ENCODE data around the gene EIF3L. TPM values are rescaled to one million over a fixed set of nuclear protein-coding genes. Genes with fewer than 3 reads are reported as not detected.
A peak's percentile ranks its signal among the peaks of the same experiment; 100 is the strongest.

Gene EIF3L
- total and polyA plus RNA-seq, 9 of the 15 experiments (the other 6 are each of a cell fraction or from before 2014, with no cell fraction given), result 257 to 699 (median 368) TPM

GRCh38 chr22:37817705-37818408 lies 31.4 kb upstream of the EIF3L start (continued):
- no peak for TF ChIP-seq ZNF609 (CRISPR knock-in tag; IDR thresholded peaks at IDR 0.05; ENCODE audit: borderline replicate concordance)
- TF ChIP-seq U2AF2 (optimal IDR thresholded peaks at IDR 0.05; ENCODE audit: low read depth, low read length), result no peak
- peak; percentile 62 for TF ChIP-seq HMGN3 (IDR thresholded peaks at IDR 0.05; ENCODE audit: borderline replicate concordance, extremely low read depth, insufficient read length, low read depth, low read length)
- peak; percentile 88 for TF ChIP-seq ESRRA (IDR thresholded peaks at IDR 0.05; ENCODE audit: borderline replicate concordance, low read depth)
- TF ChIP-seq KDM4B (IDR thresholded peaks at IDR 0.05; ENCODE audit: borderline replicate concordance in 2 of 2, low read depth in 1 of 2), result no peak
- no peak for TF ChIP-seq FOXK2 (conservative IDR thresholded peaks at IDR 0.05 in 1 of 2, IDR thresholded peaks at IDR 0.05 in 1 of 2; ENCODE audit: low read depth in 2 of 2)
- TF ChIP-seq KLF10 (CRISPR knock-in tag; IDR thresholded peaks at IDR 0.05), result no peak
- TF ChIP-seq YY1 (IDR thresholded peaks at IDR 0.05; ENCODE audit: borderline replicate concordance in 1 of 3, control insufficient read depth in 1 of 3, extremely low read depth in 1 of 3, insufficient read depth in 3 of 3, insufficient read length in 1 of 3, insufficient replicate concordance in 2 of 3, low read depth in 1 of 3, low read length in 2 of 3), result peak in 1 of 3 experiments; percentile 21
- TF ChIP-seq, protein P1, sequence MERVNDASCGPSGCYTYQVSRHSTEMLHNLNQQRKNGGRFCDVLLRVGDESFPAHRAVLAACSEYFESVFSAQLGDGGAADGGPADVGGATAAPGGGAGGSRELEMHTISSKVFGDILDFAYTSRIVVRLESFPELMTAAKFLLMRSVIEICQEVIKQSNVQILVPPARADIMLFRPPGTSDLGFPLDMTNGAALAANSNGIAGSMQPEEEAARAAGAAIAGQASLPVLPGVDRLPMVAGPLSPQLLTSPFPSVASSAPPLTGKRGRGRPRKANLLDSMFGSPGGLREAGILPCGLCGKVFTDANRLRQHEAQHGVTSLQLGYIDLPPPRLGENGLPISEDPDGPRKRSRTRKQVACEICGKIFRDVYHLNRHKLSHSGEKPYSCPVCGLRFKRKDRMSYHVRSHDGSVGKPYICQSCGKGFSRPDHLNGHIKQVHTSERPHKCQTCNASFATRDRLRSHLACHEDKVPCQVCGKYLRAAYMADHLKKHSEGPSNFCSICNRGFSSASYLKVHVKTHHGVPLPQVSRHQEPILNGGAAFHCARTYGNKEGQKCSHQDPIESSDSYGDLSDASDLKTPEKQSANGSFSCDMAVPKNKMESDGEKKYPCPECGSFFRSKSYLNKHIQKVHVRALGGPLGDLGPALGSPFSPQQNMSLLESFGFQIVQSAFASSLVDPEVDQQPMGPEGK (CRISPR knock-in tag; IDR thresholded peaks at IDR 0.05; ENCODE audit: borderline replicate concordance), result no peak
- no peak for TF ChIP-seq RUNX1 (IDR thresholded peaks at IDR 0.05; ENCODE audit: low read depth)
- TF ChIP-seq ZFX (CRISPR knock-in tag; IDR thresholded peaks at IDR 0.05), result peak; percentile 83
- TF ChIP-seq SUPT5H (IDR thresholded peaks at IDR 0.05), result peak; percentile 54; the same call in 1 of the 2 replicates
- no peak for TF ChIP-seq FOXM1 (IDR thresholded peaks at IDR 0.05; ENCODE audit: low read depth)
- no peak for TF ChIP-seq FOXM1 (CRISPR knock-in tag; IDR thresholded peaks at IDR 0.05; ENCODE audit: low read depth)
- TF ChIP-seq, protein P2, sequence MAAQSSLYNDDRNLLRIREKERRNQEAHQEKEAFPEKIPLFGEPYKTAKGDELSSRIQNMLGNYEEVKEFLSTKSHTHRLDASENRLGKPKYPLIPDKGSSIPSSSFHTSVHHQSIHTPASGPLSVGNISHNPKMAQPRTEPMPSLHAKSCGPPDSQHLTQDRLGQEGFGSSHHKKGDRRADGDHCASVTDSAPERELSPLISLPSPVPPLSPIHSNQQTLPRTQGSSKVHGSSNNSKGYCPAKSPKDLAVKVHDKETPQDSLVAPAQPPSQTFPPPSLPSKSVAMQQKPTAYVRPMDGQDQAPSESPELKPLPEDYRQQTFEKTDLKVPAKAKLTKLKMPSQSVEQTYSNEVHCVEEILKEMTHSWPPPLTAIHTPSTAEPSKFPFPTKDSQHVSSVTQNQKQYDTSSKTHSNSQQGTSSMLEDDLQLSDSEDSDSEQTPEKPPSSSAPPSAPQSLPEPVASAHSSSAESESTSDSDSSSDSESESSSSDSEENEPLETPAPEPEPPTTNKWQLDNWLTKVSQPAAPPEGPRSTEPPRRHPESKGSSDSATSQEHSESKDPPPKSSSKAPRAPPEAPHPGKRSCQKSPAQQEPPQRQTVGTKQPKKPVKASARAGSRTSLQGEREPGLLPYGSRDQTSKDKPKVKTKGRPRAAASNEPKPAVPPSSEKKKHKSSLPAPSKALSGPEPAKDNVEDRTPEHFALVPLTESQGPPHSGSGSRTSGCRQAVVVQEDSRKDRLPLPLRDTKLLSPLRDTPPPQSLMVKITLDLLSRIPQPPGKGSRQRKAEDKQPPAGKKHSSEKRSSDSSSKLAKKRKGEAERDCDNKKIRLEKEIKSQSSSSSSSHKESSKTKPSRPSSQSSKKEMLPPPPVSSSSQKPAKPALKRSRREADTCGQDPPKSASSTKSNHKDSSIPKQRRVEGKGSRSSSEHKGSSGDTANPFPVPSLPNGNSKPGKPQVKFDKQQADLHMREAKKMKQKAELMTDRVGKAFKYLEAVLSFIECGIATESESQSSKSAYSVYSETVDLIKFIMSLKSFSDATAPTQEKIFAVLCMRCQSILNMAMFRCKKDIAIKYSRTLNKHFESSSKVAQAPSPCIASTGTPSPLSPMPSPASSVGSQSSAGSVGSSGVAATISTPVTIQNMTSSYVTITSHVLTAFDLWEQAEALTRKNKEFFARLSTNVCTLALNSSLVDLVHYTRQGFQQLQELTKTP (IDR thresholded peaks at IDR 0.05; ENCODE audit: low read depth in 1 of 2, partially characterized antibody in 2 of 2), result no peak

Measured in K562 (cell line).